ENCODE data around the gene NAV2. TPM values are rescaled to one million over a fixed set of nuclear protein-coding genes. Genes with fewer than 3 reads are reported as not detected.

The NAV2 gene
- polyA plus RNA-seq, 1 donor (not counting 4 experiments of a cell fraction or from before 2014, with no cell fraction given), result 4.0 TPM

GRCh38 chr11:19931771-19932369, 219.2 kb downstream of the NAV2 start:
- no peak for DNase-seq (ENCODE audit: low read depth, low spot score)
- no peaks in the 10 kb centered on the region for H3K9me1 ChIP-seq (ENCODE audit: control insufficient read depth, extremely low read depth, insufficient read depth, low read length)
- no peak overlapping the region for H2AFZ ChIP-seq (ENCODE audit: control insufficient read depth, low read length)
- no peak for FAIRE-seq
- H4K20me1 ChIP-seq (ENCODE audit: control insufficient read depth, extremely low read depth, insufficient read depth, low read length), result no peaks in the 10 kb centered on the region
- TF ChIP-seq, protein P1, sequence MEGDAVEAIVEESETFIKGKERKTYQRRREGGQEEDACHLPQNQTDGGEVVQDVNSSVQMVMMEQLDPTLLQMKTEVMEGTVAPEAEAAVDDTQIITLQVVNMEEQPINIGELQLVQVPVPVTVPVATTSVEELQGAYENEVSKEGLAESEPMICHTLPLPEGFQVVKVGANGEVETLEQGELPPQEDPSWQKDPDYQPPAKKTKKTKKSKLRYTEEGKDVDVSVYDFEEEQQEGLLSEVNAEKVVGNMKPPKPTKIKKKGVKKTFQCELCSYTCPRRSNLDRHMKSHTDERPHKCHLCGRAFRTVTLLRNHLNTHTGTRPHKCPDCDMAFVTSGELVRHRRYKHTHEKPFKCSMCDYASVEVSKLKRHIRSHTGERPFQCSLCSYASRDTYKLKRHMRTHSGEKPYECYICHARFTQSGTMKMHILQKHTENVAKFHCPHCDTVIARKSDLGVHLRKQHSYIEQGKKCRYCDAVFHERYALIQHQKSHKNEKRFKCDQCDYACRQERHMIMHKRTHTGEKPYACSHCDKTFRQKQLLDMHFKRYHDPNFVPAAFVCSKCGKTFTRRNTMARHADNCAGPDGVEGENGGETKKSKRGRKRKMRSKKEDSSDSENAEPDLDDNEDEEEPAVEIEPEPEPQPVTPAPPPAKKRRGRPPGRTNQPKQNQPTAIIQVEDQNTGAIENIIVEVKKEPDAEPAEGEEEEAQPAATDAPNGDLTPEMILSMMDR (optimal IDR thresholded peaks at IDR 0.05 in 1 of 3, IDR thresholded peaks at IDR 0.05 in 1 of 3, conservative IDR thresholded peaks at IDR 0.05 in 1 of 3; ENCODE audit: extremely low read depth in 1 of 3, insufficient read depth in 2 of 3, low read length in 3 of 3), result no peak
- TF ChIP-seq EZH2 (IDR thresholded peaks at IDR 0.05; ENCODE audit: low read length), result no peak
- H3K36me3 ChIP-seq (ENCODE audit: control insufficient read depth in 2 of 2, extremely low read depth in 1 of 2, insufficient read depth in 2 of 2, low read length in 2 of 2), result no peaks in the 10 kb centered on the region
- no peaks in the 10 kb centered on the region for H3K4me1 ChIP-seq (ENCODE audit: control insufficient read depth, extremely low read depth, insufficient read depth, low read length)
- H3K9ac ChIP-seq (ENCODE audit: control insufficient read depth, extremely low read depth, insufficient read depth, low read length), result no peak overlapping the region
- H3K4me2 ChIP-seq (ENCODE audit: control insufficient read depth, extremely low read depth, insufficient read depth, low read depth, low read length), result no peak overlapping the region
- no peaks in the 10 kb centered on the region for H3K79me2 ChIP-seq (ENCODE audit: control insufficient read depth, insufficient read depth, low read length)
- no peak overlapping the region for H3K27ac ChIP-seq (ENCODE audit: control insufficient read depth, insufficient read depth, low read length)
- dilution Hi-C loops (cut with MboI; ENCODE audit: extremely low pct_ligation_motif_present, low sequenced_read_pairs), result no loop called here
- no peaks in the 10 kb centered on the region for H3K27me3 ChIP-seq (ENCODE audit: control insufficient read depth, extremely low read depth, insufficient read depth, low read length)
- no peaks in the 10 kb centered on the region for H3K9me3 ChIP-seq (ENCODE audit: control insufficient read depth, low read depth, low read length)
- no peak overlapping the region for H3K4me3 ChIP-seq (ENCODE audit: control insufficient read depth in 2 of 3, extremely low read depth in 1 of 3, insufficient read depth in 2 of 3, low read depth in 1 of 3, low read length in 3 of 3)

- Histone ChIP-seq H4K20me1 (ENCODE audit: control insufficient read depth, extremely low read depth, insufficient read depth, low read length) (no peaks in the 10 kb centered on the region), H3K27ac (ENCODE audit: control insufficient read depth, insufficient read depth, low read length) (no peak overlapping the region), H3K4me1 (ENCODE audit: control insufficient read depth, extremely low read depth, insufficient read depth, low read length) (no peaks in the 10 kb centered on the region), H3K9me1 (ENCODE audit: control insufficient read depth, extremely low read depth, insufficient read depth, low read length) (no peaks in the 10 kb centered on the region), H3K79me2 (ENCODE audit: control insufficient read depth, insufficient read depth, low read length) (no peaks in the 10 kb centered on the region), H2AFZ (ENCODE audit: control insufficient read depth, low read length) (no peak overlapping the region), H3K4me3 (ENCODE audit: control insufficient read depth in 2 of 3, extremely low read depth in 1 of 3, insufficient read depth in 2 of 3, low read depth in 1 of 3, low read length in 3 of 3) (no peak overlapping the region), H3K4me2 (ENCODE audit: control insufficient read depth, extremely low read depth, insufficient read depth, low read depth, low read length) (no peak overlapping the region), H3K9me3 (ENCODE audit: control insufficient read depth, low read depth, low read length) (no peaks in the 10 kb centered on the region), H3K9ac (ENCODE audit: control insufficient read depth, extremely low read depth, insufficient read depth, low read length) (no peak overlapping the region), H3K36me3 (ENCODE audit: control insufficient read depth in 2 of 2, extremely low read depth in 1 of 2, insufficient read depth in 2 of 2, low read length in 2 of 2) (no peaks in the 10 kb centered on the region), H3K27me3 (ENCODE audit: control insufficient read depth, extremely low read depth, insufficient read depth, low read length) (no peaks in the 10 kb centered on the region)
- FAIRE-seq, result no peak
- no peak for DNase-seq (ENCODE audit: low read depth, low spot score)
- TF ChIP-seq, protein P1 (optimal IDR thresholded peaks at IDR 0.05 in 1 of 3, IDR thresholded peaks at IDR 0.05 in 1 of 3, conservative IDR thresholded peaks at IDR 0.05 in 1 of 3; ENCODE audit: extremely low read depth in 1 of 3, insufficient read depth in 2 of 3, low read length in 3 of 3), result no peak
- no peak for TF ChIP-seq EZH2 (IDR thresholded peaks at IDR 0.05; ENCODE audit: low read length)
- dilution Hi-C loops (cut with MboI; ENCODE audit: extremely low pct_ligation_motif_present, low sequenced_read_pairs), result no loop called here
Measured at GRCh38 chr11:19933132-19933735, 220.6 kb downstream of the NAV2 start.
